Fibroblast of villous mesenchyme (primary cell): ENCODE results near the gene INPP4B. TPM values are rescaled to one million over a fixed set of nuclear protein-coding genes. Genes with fewer than 3 reads are reported as not detected.

Experiments
- DNase-seq: peaks from one replicate; pipeline ENCODE4 v3.0.0-alpha.2; 2010; ENCODE audit warnings: low read depth
- H3K4me3 ChIP-seq: 2 replicates; pipeline ENCODE4 v1.5.1; 2011; ENCODE audit warnings: low read depth, mild to moderate bottlenecking, low read length
- total RNA-seq: library from RNA; depleted of rRNA; stranded (reverse); fragments of >200 nt; gene quantifications from 2 replicates; pipeline ENCODE4 v1.2.3, GENCODE V29; 2012
- TF ChIP-seq, protein P1 (sequence below): IDR thresholded peaks from 2 replicates; pipeline ENCODE4 v1.5.1; 2012; ENCODE audit warnings: low read depth, mild to moderate bottlenecking, low read length; ENCODE audit not compliant: insufficient read depth

INPP4B gene
- total RNA-seq, 1 donor: 64.3 TPM

DNA sequence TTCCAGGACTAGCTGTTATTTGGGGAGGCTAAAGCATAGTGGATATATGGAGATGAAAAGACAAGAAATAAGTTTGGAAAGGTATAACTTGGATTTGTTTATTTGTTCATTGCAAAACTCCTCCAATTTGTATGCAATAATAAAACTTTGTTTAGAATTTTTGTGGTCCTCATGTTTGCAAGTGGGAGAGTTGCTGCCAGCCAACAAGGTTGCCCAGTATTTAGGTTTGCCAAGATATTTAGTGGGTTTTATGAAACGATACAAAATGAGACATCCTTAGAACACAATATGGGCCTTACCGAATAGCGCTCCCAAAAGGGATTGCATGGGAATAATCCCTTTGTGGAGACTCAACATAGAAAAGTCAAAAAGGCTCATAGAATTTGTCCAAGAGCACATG lies 162.1 kb downstream of the INPP4B start:
- TF ChIP-seq, protein P1, sequence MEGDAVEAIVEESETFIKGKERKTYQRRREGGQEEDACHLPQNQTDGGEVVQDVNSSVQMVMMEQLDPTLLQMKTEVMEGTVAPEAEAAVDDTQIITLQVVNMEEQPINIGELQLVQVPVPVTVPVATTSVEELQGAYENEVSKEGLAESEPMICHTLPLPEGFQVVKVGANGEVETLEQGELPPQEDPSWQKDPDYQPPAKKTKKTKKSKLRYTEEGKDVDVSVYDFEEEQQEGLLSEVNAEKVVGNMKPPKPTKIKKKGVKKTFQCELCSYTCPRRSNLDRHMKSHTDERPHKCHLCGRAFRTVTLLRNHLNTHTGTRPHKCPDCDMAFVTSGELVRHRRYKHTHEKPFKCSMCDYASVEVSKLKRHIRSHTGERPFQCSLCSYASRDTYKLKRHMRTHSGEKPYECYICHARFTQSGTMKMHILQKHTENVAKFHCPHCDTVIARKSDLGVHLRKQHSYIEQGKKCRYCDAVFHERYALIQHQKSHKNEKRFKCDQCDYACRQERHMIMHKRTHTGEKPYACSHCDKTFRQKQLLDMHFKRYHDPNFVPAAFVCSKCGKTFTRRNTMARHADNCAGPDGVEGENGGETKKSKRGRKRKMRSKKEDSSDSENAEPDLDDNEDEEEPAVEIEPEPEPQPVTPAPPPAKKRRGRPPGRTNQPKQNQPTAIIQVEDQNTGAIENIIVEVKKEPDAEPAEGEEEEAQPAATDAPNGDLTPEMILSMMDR: no peak
- H3K4me3 ChIP-seq: no peak overlapping the region
- peak; percentile 27 for DNase-seq

DNA sequence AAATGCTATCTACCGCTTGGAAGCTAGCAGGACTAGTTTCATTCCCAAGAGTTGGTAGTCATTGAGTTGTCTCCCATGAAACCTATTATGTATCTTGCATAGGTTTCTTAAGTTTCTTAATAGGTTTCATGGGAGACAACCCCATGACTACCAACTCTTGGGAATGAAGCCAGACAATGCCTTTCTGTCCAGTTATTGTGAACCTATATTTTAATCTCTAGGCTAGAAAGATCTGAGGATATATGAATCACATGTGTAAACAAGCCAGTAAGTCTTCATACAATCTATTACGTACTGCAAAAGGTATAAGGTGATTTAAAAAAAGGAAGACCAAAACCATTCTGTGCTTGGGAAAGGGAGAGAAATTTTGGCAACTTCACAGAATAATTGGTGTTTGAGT lies 162.6 kb downstream of the INPP4B start:
- TF ChIP-seq, protein P1: no peak
- DNase-seq: no peak
- no peak overlapping the region for H3K4me3 ChIP-seq

DNA sequence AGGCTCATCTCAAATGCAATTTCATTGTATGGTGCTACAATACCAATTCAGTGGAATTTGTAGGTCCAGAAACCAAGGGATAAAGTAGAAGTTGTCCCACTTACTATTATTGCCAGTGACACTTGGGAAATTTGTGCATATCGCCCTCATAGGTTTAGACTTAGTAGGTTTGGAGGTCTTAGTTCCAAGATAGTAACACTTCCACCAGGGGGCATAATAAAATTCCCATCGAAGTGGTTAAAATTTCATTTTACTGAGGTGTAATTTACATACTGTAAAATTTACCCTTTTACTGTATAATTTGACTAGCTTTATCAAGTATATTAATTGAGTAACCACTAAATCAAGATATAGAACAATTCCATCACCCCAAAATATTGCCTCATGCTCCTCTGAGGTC lies 174.6 kb downstream of the INPP4B start:
- TF ChIP-seq, protein P1: peak; percentile 8
- no peak for DNase-seq
- H3K4me3 ChIP-seq: no peak overlapping the region

DNA sequence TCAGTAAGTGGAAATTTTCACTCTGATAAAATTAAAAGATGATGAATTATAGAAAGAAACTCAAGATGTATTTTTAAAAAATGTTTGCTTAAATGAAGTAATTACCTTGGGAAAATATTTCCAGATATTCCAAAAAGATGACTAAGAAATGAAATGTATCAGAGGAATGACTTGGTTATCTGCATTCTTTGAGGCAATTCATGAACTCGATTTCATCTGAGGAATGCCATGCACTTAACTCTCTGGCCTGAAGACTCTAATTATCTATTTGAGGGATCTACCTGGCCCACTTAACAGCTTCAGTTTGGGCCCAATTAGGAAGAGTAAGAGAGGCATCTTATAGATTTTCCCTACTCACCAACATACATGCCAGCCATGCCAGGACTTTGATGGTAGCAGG lies 182.3 kb downstream of the INPP4B start:
- no peak overlapping the region for H3K4me3 ChIP-seq
- DNase-seq: no peak
- TF ChIP-seq, protein P1: no peak

DNA sequence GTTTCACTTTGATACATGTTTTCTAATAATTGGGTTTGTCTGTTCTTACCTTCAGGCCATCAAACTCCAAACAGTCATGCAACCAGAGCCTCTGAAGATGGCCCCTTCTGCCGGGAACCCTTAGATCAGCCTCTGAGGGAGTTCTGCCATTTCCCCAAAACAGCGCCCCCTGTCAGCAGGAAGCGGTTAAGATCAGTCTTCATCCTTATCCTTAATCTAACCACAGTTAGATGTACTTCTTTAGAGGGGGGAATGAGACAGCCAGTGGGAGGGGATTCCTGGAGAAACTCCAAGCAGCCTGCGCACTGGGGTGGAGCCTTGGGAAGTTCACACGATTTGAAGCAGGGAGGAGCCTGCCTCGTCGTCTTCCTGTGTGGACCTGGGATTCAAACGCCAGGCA lies 185.4 kb downstream of the INPP4B start:
- no peak overlapping the region for H3K4me3 ChIP-seq
- TF ChIP-seq, protein P1: no peak
- no peak for DNase-seq

DNA sequence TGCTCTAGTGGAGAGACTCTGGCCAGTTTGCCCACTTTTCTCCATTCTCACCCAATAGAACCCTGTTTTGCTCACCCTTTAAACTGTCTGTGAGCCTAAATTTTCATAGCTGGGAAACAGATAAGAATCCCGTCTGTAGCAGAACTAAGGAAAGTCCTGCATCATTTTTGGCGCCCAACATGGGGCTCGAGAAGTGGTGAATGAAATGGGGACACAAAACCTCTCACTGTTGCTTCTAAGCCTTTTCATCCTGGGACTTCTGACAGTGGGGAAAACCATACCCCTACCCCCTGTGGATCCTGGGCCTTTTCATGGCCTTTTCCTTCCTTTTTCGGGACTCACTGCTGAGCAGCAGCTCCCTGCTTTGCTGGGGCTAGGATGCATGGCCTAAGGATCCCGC lies 189.9 kb downstream of the INPP4B start:
- DNase-seq: peak; percentile 17
- H3K4me3 ChIP-seq: no peak overlapping the region
- TF ChIP-seq, protein P1: no peak

DNA sequence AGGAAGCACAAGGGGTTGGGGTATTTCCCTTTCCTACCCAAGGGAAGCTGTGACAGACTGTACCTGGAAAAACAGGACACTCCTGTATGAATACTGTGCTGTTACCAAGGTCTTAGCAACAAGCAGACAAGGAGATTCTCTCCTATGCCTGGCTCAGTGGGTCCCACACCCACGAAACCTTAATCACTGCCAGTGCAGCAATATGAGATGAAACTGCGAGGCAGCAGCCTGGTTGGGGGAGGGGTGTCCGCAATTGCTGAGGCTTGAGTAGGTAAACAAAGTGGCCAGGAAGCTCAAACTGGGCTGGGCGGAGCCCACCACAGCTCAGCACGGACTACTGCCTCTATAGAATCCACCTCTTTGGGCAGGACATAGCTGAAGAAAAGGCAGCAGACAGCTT lies 197.7 kb downstream of the INPP4B start:
- H3K4me3 ChIP-seq: no peak overlapping the region

More for the DNA sequence above, 197.7 kb downstream of the INPP4B start:
- TF ChIP-seq, protein P1: no peak
- no peak for DNase-seq
